GM19324 (cell line): ENCODE measurements around the gene KCNG4.

Experiments used
- ATAC-seq: cut with Tn5 transposase; IDR thresholded peaks from one replicate; pipeline ENCODE4 v1.9.1; 2021; ENCODE audit warnings: mild to moderate bottlenecking, moderate library complexity; ENCODE audit not compliant: unreplicated experiment, low FRiP score

The KCNG4 gene, protein sequence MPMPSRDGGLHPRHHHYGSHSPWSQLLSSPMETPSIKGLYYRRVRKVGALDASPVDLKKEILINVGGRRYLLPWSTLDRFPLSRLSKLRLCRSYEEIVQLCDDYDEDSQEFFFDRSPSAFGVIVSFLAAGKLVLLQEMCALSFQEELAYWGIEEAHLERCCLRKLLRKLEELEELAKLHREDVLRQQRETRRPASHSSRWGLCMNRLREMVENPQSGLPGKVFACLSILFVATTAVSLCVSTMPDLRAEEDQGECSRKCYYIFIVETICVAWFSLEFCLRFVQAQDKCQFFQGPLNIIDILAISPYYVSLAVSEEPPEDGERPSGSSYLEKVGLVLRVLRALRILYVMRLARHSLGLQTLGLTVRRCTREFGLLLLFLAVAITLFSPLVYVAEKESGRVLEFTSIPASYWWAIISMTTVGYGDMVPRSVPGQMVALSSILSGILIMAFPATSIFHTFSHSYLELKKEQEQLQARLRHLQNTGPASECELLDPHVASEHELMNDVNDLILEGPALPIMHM

DNA sequence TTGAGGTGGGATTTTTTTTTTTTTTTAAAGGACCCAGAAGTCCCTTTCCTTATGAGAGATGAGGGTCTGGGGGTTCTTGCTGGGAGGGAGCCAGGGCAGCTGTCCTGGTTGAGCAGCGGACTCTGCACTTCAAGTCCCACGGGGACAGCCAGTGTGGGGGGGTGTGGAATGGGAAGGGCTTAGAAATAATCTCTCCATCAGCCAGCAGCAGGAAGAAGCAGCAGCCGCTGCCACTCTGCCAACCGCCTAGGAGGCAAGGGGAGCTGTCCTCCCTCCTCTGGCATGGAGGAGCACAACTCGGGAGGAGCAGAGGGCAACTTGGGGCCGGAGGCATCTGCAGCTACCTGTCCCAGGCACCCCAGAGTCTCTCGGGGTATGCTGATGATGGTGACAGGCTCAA, at the start of gene KCNG4:
Gene KCNG4 (minus strand): TSS at position 104 of the 400 bp plus-strand sequence. CDS start 2,527 bp downstream, outside the sequence.
- ATAC-seq = no peak

DNA sequence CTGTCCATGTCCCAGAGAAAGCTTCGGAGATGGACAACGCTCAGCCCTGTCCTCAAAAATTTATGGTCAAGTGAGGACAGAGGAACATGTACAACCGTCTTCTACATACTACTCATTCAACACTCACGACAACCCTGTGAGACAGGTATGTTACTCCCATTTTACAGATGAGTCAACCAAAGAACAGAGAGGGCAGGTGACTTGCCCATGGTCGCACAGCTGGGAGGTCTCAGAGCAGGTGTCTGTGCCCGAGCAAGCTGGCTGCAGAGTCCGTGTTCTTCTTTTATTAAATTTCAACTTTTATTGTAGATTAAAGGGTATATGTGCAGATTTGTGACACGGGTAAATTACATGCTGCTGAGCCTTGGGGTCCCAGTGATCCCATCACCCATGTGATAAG, 49.1 kb upstream of the KCNG4 start:
- ATAC-seq = no peak

DNA sequence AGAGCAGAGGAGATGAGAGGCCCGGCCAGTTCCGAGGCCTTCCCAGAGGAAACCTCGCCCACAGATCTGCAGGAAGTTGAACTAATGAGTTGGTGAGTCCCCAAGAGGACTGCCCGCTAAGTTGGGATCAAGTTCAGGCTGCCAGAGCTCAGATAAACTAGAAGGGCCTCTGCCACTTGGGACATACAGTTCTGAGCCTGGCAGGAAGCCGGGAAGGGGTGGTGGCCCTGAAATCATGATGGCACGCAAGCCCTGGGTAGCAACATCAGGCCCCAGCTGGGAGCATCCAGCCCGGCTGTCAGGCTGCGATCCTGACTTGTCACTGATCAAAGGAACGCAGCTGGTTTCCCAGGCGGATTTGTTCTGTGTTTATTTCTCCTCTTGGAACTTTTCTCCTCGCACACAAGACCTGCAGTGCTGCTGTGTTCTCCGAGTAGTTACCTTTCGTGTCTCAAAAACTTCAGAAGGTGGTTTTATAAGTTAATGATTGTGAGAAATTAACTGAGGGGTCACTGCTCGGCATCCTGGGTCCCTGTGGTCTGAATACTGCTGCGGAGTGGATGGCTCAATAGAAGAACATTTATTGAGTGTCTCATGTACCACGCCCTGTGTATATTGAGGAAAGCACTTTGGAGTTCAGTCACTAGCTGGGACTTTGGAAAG, 46.9 kb upstream of the KCNG4 start:
- ATAC-seq = no peak

DNA sequence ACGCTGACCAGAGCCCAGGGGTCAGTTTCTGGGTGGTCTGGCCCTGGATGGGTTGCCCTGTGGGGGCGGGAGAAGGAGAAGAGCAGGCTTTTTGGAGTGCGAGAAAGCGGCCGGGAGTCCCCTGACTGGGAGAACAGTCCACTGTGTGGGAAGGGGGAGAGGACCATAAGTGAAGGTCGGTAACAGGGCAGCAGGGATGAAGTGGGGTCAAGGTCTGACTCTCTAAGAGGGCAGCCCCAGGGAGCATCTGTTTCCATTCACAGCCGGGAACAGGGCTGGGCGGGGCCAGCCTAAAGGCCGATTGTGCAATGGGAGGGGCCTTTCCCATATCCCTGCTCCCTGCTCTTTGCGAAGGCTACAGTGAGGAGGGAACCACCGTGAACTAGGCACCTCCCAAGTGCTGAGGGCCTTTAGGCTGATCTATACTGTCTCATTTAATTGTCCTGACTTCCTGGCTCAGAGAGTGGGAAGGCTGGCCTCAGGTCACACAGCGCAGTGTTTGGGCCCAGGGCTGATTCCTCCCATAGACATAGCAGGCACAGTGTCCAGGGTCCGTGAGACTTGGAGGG, 44.4 kb upstream of the KCNG4 start:
- ATAC-seq = no peak

DNA sequence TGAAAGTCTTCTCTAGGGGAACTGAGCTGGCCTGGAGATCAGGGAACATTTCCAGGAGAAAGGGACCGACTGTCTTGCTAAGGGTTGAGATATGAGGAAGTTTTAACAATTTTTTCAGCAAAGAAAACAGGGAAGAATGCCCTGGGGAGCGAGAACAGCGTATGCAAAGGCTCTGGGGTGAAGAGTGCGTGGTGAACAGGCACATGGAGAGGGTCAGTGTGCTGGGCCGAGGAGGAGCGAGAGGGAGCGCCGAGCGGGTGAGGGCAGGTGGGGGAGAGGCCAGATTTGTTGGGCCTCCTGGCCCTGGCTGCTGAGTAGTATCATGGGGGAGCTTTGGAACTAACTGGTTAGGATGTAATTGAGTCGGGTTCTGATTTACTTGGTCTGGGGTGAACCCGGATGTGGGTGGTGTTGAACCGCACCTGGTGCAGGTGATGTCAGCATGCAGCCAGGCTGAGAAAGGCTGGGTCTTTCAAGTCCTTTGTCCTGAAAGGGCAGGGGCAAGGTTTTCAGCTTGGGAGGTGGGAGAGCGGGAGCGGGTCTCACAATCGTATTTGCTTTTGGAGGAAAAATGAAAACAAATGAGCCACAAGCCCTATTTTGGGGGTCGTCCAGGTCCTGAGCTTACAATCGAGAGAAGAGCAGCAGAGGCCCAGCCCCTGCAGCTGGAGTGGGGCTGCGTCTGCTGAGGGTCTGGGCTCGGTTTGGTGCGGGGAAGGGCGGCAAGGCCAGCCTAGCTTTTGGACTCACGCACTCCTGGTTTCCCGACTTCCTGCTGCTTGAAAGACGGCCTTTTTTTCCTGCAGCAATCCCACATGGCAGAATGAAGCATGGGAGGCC, 43.7 kb upstream of the KCNG4 start:
- ATAC-seq = no peak

DNA sequence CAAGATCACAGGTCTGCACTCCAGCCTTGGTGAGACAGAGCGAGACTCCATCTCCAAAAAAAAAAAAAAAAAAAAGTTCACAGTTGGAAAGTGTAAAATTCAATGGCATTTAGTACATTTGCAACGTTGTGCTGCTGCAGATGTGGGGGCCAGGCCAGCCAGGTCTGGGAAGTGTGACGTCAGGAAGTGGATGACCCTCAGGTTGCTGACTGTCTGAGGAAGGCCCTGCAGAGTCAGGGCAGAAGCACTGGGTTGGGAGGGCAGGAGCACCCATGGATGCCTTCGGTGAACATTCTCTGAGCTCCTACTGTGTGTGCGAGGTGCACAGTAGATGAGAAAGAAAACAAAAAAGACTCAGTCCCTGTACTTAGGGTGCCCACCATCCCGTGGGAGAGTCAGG, 42.7 kb upstream of the KCNG4 start:
- no peak for ATAC-seq

DNA sequence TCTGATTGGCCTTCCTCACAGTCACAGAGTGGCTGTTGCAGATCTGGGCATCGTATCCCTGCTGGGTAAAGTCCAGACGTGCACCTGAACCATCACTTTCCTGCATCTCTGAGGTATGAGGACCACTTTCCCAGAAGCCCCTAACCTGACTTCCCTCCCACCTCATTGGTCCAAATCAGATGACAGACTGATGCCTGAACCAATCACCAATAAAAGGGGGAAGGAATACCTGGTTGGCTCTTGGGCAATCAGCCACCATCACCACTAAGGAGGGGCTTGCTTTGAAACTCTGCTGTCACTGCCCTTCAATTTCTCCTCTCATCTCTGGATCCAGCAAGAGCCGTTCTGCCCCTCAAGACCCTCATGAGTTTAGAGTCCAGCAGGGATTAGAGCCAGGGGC, 41.3 kb upstream of the KCNG4 start:
- no peak for ATAC-seq

DNA sequence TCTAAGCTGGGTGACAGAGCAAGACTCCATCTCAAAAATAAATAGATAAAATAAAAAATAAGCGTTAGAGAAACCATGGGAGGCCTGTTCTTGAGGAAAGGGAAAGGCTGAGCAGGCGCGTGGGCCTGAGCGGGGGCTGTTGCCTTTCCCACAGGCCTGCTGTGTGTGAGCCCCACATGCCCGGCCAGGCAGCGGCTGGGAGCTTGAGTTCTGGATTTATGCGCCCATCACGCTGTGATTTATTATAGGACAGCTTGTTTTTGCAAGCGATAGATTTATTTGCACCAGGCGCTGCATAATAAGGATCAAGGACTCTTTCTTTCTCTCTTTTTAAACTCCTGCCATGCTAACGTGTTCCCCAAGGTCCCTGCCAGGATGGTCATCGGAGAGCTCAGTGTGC, 40.1 kb upstream of the KCNG4 start:
- ATAC-seq = no peak

DNA sequence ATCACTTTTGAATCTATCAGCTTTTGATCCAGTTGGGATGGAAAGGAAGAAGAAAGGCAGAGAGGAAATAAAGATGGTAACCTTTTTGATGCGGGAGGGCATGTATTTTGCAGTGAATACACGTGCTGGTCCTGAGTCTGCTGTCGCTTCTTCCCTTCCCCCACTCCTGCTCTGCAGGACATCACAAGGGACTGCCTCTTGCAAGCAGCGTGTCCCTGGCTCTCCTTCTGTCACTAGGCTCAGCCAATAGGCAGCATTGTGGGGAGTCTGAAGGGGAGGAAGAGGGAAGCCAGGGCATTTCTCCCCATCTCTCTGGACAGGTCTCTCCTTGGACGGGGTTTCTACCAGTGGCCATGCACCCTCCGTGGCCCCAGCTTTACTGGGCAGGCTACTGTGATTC, 39.2 kb upstream of the KCNG4 start:
- no peak for ATAC-seq

DNA sequence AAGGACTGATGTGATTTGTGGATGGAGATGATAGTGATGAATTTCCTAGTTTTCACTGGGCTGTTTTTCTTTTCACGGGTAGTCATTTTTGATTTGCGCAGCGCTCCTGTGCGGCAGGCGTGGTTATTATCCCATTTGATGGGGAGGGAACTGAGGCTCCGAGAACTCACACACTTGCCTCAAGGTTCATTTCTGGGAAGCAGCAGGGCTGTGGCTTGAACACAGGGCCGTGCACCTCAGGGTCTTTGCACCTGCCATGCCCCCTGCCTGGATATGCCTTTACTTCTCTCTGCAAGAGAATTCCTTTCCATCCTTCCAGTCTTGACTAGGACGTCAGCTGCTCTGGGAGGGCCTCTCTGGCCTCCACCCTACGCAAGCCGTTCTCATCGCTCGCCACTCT, 38.5 kb upstream of the KCNG4 start:
- no peak for ATAC-seq

DNA sequence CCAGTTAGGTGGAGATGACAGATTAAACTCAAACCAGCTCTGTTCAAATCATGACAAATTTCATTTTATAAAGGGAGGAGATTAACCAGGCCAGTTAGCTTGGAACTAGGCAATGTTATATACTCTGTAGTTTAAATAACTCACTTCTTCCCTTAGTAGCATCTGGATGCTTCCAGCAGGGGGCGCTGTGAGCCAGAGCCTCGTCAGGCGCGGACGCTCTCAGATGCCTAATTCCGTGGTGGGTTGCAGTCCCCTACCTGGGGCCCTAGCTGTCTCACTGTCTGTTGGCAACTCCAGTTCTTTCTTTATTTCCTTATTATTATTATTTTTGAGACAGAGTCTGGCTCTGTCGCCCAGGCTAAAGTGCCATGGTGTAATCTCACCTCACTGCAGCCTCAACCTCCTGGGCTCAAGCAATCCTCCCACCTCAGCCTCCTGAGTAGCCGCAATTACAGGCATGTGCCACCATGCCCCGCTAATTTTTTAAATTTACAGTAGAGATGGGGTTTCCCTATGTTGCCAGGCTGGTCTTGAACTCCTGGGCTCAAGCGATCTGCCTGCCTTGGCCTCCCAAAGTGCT, 37.5 kb upstream of the KCNG4 start:
- ATAC-seq = no peak

DNA sequence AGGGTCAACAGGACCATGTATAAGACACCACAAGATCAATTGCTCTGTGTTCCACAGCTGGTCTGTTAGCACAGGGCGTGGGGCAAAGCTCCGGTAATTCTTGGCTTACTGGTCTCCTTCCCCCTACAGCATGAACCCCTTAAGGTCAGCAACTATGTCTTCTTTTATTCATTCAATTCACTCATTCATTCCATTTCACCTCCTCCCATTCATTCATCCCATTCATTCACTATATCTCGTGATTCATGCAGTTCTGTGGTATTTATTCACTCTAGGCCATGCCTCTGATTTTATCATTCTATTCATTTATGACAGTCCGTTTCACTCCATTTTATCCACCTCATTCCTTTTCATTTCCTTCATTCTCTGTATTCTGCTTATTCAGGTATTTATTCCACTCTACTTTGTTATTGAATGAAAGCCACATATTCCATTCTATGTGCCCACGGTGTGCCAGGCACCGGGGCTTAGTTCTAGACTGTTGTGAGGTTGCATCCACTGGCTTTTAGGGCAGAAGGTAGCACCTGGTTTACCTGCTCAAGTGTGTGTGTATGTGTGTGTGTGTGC, 35.9 kb upstream of the KCNG4 start:
- ATAC-seq = no peak

DNA sequence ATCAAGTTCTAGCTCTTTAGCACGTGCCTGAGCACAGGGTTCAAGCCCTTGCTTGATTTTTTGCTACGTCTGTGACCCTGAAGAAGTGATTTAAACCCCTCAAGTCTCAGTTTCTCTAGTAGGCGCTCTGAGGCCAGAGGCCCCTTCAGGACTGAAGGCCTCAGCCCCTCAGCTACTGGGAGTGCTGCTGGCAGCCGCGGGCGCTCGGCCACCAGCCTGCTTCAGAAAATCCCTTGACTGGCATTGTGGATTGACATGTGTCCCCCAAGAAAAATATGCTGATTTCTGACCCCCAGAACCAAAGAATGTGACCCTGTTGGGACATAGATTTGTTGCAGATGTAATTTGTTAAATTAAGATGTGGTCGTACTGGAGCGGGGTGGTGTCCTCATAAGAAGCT, 34.7 kb upstream of the KCNG4 start:
- ATAC-seq = no peak

DNA sequence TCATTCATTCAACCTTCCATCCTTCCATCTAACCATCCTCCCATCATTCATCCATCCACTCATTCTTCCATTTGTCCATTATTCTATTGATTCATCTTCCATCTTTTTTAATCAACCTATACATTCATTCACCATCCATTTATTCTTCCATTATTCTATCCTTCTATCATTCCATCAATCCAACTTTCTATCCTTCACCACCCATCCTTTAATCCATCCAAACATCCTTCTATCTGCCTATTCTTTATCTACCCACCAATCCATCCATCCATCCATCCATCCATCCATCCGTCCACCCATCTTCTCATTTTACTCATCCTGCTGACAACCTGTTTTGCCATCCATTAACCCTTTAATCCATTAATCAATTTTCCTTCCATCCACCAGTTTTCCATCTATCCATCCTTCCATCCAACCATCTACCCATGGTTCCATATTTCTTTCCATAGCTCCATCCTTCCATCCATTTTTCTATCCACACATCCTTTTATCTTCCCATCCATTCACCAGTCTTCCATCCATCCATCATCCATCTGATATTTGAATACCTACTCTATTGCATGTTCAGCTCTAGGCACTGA, 33.0 kb upstream of the KCNG4 start:
- no peak for ATAC-seq

DNA sequence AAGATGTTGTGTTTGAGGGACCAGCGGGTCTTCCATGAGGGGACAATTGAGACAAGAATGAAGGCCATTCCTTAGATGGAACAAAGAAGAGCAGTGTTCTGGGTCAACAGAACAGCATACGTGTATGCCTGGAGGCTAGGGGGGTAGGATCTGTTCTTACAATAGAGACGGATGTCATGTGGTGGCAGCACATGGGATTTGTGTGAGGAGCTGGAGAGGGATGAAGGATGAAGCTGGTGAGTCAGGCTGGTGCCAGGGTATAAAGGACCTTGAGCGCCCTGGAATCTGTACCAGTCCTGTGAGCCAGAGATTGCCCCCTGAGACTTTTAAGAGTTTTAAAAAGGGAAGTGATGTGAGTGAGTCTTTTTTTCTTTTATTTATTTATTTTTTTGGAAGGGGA, 32.1 kb upstream of the KCNG4 start:
- ATAC-seq = no peak

DNA sequence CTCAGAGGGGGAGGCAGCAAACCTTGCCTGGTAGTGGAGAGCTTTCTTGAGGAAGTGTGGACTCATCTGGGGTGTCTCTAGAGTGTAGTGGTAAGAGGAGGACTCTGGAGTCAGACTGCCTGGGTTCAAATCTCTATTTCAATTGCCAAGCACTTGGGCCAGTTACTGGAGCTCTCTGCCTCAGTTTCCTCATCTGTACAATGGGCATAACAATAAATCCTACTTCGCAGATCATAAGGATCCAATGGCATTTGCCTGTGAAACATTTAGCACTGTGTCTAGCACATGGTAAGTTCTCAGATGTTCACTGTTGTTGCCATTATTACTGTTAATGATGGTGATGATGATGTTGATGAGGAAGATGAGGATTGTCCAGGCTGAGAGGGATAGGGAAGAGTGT, 31.2 kb upstream of the KCNG4 start:
- ATAC-seq = no peak

DNA sequence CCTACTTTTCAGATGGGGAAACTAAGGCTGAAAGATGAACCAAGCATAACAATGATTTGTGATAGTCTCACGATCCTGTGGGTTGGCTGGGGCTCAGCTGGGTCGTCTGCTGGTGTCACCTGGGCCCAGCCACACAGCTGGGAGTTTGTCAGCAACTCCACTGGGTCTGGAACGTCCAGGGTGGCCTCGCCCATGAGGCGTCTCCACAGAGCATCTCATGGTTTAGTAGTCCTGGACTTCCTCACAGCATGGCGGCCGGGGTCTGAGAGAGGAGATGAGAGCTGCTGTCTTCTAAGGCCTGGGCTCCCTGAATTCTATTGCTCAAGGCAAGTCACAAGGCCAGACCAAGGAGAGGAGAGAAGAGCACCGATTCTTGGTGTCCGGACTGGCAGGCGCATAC, 30.7 kb upstream of the KCNG4 start:
- no peak for ATAC-seq

DNA sequence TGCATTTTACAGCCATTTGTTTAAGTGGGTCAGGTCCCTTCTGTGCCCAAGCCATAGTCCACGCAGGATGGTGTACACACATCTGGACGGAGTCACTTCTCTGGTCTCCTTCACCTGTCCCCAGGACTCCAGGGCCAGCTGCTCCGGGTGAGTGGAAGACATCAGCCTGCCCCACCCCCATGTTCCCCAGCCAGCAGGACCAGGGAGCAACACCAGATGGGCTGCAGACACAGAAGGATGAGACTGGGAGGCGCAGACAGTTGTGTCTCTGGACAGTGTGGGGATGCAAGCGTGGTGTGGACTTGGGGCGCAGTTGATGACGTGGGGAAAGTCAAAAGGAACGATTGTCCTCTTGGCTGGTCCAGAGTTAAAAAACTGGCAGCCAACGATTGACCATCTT, 30.3 kb upstream of the KCNG4 start:
- no peak for ATAC-seq

DNA sequence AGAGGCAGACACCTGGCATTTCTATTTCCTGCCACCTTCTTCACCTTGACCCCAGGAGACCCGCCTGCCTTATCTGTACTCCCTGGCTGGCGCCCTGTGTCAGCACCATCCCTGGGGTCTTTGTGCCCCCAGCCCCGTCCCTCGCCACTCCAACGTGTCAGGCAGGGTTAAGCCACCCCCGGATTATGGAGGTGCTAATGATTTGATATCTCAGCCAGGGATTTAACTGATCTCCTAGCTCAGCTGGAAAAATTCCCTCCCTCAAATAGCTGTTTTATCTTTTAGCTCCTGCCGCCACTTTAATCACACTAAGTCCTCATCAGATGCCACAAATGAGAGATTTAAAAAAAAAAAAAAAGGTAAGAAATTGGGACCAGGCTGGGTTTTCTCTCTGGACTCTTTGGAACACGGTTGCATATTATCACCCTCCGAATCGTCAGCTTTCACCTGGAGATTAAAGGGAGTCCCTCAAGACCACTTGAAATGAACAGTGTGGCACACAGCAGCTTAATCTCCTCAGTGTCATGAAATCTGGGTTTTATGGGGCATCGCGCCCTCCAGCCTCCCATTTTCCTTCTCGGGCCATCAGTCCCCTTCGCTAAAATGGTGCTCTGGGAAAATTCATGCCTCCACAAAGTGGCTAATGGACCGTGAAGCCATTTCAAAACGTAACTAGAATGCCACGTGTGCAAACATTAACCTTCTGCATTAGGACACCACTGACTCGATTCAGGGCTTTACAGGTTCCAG, 28.7 kb upstream of the KCNG4 start:
- ATAC-seq = no peak
